GM23248 (cell line): ENCODE results near the gene XKRX. TPM values are rescaled to one million over a fixed set of nuclear protein-coding genes. Genes with fewer than 3 reads are reported as not detected.

Source experiments
- DNase-seq: peaks from one replicate; pipeline ENCODE4 v3.0.0-alpha.2; 2015
- H2AFZ ChIP-seq: fragments of 200-600 bp; sonication (generic); 2 replicates; pipeline ENCODE4 v1.6.1; 2016; ENCODE audit warnings: antibody characterized with exemption
- H3F3A ChIP-seq: fragments of 200-600 bp; sonication (generic); 2 replicates; pipeline ENCODE4 v1.6.1; 2016; ENCODE audit warnings: mild to moderate bottlenecking, antibody characterized with exemption, mixed run types; ENCODE audit not compliant: insufficient read depth
- H3K27ac ChIP-seq: fragments of 200-600 bp; sonication (generic); 2 replicates; pipeline ENCODE4 v1.5.1; 2016; ENCODE audit warnings: mild to moderate bottlenecking
- H3K27me3 ChIP-seq: fragments of 200-600 bp; sonication (generic); replicated peaks from 2 replicates; pipeline ENCODE4 v1.6.1; 2016; ENCODE audit warnings: mild to moderate bottlenecking; ENCODE audit not compliant: insufficient read depth
- H3K36me3 ChIP-seq: fragments of 200-600 bp; sonication (generic); 2 replicates; pipeline ENCODE4 v1.6.1; 2016; ENCODE audit warnings: low read depth, mild to moderate bottlenecking
- H3K4me1 ChIP-seq: fragments of 200-600 bp; sonication (generic); 2 replicates; pipeline ENCODE4 v1.6.1; 2016; ENCODE audit warnings: mild to moderate bottlenecking; ENCODE audit not compliant: insufficient read depth
- H3K4me2 ChIP-seq: fragments of 200-600 bp; sonication (generic); one replicate; pipeline ENCODE4 v1.6.1; 2016; ENCODE audit warnings: mild to moderate bottlenecking; ENCODE audit not compliant: unreplicated experiment
- H3K4me3 ChIP-seq: fragments of 200-600 bp; sonication (generic); 2 replicates; pipeline ENCODE4 v1.5.1; 2016; ENCODE audit warnings: mild to moderate bottlenecking
- H3K79me2 ChIP-seq: fragments of 200-600 bp; sonication (generic); 2 replicates; pipeline ENCODE4 v1.6.1; 2016; ENCODE audit warnings: mild to moderate bottlenecking; ENCODE audit not compliant: insufficient read depth
- H3K9ac ChIP-seq: fragments of 200-600 bp; sonication (generic); 2 replicates; pipeline ENCODE4 v1.6.1; 2016; ENCODE audit warnings: mild to moderate bottlenecking
- H3K9me2 ChIP-seq: fragments of 200-600 bp; sonication (generic); 2 replicates; pipeline ENCODE4 v1.6.1; 2016; ENCODE audit warnings: mixed run types, mild to moderate bottlenecking, moderate library complexity; ENCODE audit not compliant: insufficient read depth
- H3K9me3 ChIP-seq: fragments of 200-600 bp; sonication (generic); one replicate; pipeline ENCODE4 v1.6.1; 2017; ENCODE audit warnings: low read depth
- H4K20me1 ChIP-seq: fragments of 200-600 bp; sonication (generic); 2 replicates; pipeline ENCODE4 v1.6.0; 2016; ENCODE audit not compliant: insufficient read depth
- EZH2 ChIP-seq: fragments of 200-600 bp; sonication (generic); IDR thresholded peaks from 2 replicates; pipeline ENCODE4 v1.6.1; 2018; ENCODE audit warnings: antibody characterized with exemption, mild to moderate bottlenecking; ENCODE audit not compliant: insufficient read depth, poor library complexity, severe bottlenecking
- EZH2phosphoT487 ChIP-seq: fragments of 200-600 bp; sonication (generic); IDR thresholded peaks from 2 replicates; pipeline ENCODE4 v1.6.1; 2018; ENCODE audit warnings: antibody characterized with exemption, moderate library complexity, mild to moderate bottlenecking, low read depth; ENCODE audit not compliant: insufficient read depth
- WGBS, 2 experiments: methylation state at CpG; one replicate each; pipeline ENCODE4 v1.1.6; 2015 to 2017; ENCODE audit warnings: low lambda C conversion rate in 2 of 2, low coverage in 1 of 2; ENCODE audit errors: missing lambda C conversion rate in 2 of 2; 5-methylcytosine and 5-hydroxymethylcytosine counted together
- in situ Hi-C: fragments of 300-500 bp; cut with MboI; formaldehyde crosslinking; loops from 2 replicates; pipeline ENCODE4 v1.15.0; 2020
- polyA plus RNA-seq: library from polyadenylated mRNA; unstranded; fragments of >200 nt; fragmentation: Nextera tagmentation; extraction: Ambion mirVana; gene quantifications from 2 replicates; pipeline ENCODE4 v1.2.1, GENCODE V29; 2016
- total RNA-seq: library from RNA; depleted of rRNA; stranded (reverse); fragments of >200 nt; shearing (Covaris generic); gene quantifications from 2 replicates; pipeline ENCODE4 v1.2.3, GENCODE V29; 2014

XKRX gene
- total and polyA plus RNA-seq, 2 experiments from 2014 or later = not detected

- in situ Hi-C loops = no loop called here
- H3K36me3 ChIP-seq = no peaks in the 10 kb centered on the region
- no peaks in the 10 kb centered on the region for H3K9me3 ChIP-seq
- 100% methylated on average over 1 of the region's 1 CpG for WGBS, 2 experiments
- no peak overlapping the region for H3K4me2 ChIP-seq
- no peak for DNase-seq
- no peak overlapping the region for H2AFZ ChIP-seq
- no peaks in the 10 kb centered on the region for H3K79me2 ChIP-seq
- no peaks in the 10 kb centered on the region for H4K20me1 ChIP-seq
- H3K9ac ChIP-seq = no peak overlapping the region
- H3K27ac ChIP-seq = no peak overlapping the region
- no peaks in the 10 kb centered on the region for H3K27me3 ChIP-seq
- H3K4me1 ChIP-seq = no peaks in the 10 kb centered on the region
- TF ChIP-seq EZH2phosphoT487 (no peak), EZH2 (no peak)
- no peak overlapping the region for H3K4me3 ChIP-seq
- H3F3A ChIP-seq = no peaks in the 10 kb centered on the region
- H3K9me2 ChIP-seq = no peaks in the 10 kb centered on the region
These were observed 41.2 kb upstream of the XKRX start for GRCh38 chrX:100969936-100970335.

GRCh38 chrX:100969408-100969807, 40.7 kb upstream of the XKRX start, which contains the start of gene ARL13A:
TSS of gene ARL13A (plus strand) at chrX:100969708. CDS start at chrX:100973690, 3,982 bp downstream.
- no peak within 1 kb of the TSS for H3K4me3 ChIP-seq
- no peaks in the 10 kb centered on the region for H3K9me3 ChIP-seq
- H3K4me2 ChIP-seq = no peak within 1 kb of the TSS
- no peak within 1 kb of the TSS for H2AFZ ChIP-seq
- WGBS, 2 experiments = 80 to 82% methylated on average over 2 of the region's 2 CpGs
- in situ Hi-C loops = no loop called here
- no peaks in the 10 kb centered on the region for H4K20me1 ChIP-seq
- H3K4me1 ChIP-seq = no peaks in the 10 kb centered on the region
- H3K27ac ChIP-seq = no peak within 1 kb of the TSS
- H3F3A ChIP-seq = no peaks in the 10 kb centered on the region
- H3K9me2 ChIP-seq = no peaks in the 10 kb centered on the region
- no peaks in the 10 kb centered on the region for H3K27me3 ChIP-seq
- H3K36me3 ChIP-seq = no peaks in the 10 kb centered on the region
- no peaks in the 10 kb centered on the region for H3K79me2 ChIP-seq
- no peak within 1 kb of the TSS for H3K9ac ChIP-seq
- no peak for DNase-seq
- no peak for TF ChIP-seq EZH2phosphoT487
- no peak for TF ChIP-seq EZH2

GRCh38 chrX:100964362-100964761, 35.6 kb upstream of the XKRX start:
- in situ Hi-C loops = no loop called here
- Histone ChIP-seq H3K4me3 (no peak overlapping the region), H3F3A (no peaks in the 10 kb centered on the region), H3K27ac (no peak overlapping the region), H3K9me2 (no peaks in the 10 kb centered on the region), H3K9ac (no peak overlapping the region), H4K20me1 (no peaks in the 10 kb centered on the region), H3K4me2 (no peak overlapping the region), H3K9me3 (no peaks in the 10 kb centered on the region), H3K36me3 (no peaks in the 10 kb centered on the region), H3K79me2 (no peaks in the 10 kb centered on the region), H3K4me1 (no peaks in the 10 kb centered on the region), H2AFZ (no peak overlapping the region), H3K27me3 (no peaks in the 10 kb centered on the region)
- no peak for DNase-seq
- TF ChIP-seq EZH2phosphoT487 = no peak
- no peak for TF ChIP-seq EZH2

GRCh38 chrX:100962811-100963210, 34.1 kb upstream of the XKRX start:
- Histone ChIP-seq H3K9me3 (no peaks in the 10 kb centered on the region), H3K9me2 (no peaks in the 10 kb centered on the region), H2AFZ (no peak overlapping the region), H4K20me1 (no peaks in the 10 kb centered on the region), H3K9ac (no peak overlapping the region), H3K27ac (no peak overlapping the region), H3K4me2 (no peak overlapping the region), H3K4me3 (no peak overlapping the region), H3K4me1 (no peaks in the 10 kb centered on the region), H3K36me3 (no peaks in the 10 kb centered on the region), H3K79me2 (no peaks in the 10 kb centered on the region), H3F3A (no peaks in the 10 kb centered on the region), H3K27me3 (no peaks in the 10 kb centered on the region)
- no peak for DNase-seq
- no peak for TF ChIP-seq EZH2phosphoT487
- no peak for TF ChIP-seq EZH2
- in situ Hi-C loops = no loop called here
- 60 to 67% methylated on average over 3 of the region's 3 CpGs for WGBS, 2 experiments

- no peaks in the 10 kb centered on the region for H3K36me3 ChIP-seq
- DNase-seq = no peak
- no peaks in the 10 kb centered on the region for H3K79me2 ChIP-seq
- no peak overlapping the region for H3K4me3 ChIP-seq
- no peaks in the 10 kb centered on the region for H3K27me3 ChIP-seq
- no peak overlapping the region for H2AFZ ChIP-seq
- H3K9me3 ChIP-seq = no peaks in the 10 kb centered on the region
- in situ Hi-C loops = no loop called here
- H3K4me1 ChIP-seq = no peaks in the 10 kb centered on the region
- H3K4me2 ChIP-seq = no peak overlapping the region
- H4K20me1 ChIP-seq = no peaks in the 10 kb centered on the region
- H3F3A ChIP-seq = no peaks in the 10 kb centered on the region
- no peak for TF ChIP-seq EZH2phosphoT487
- no peaks in the 10 kb centered on the region for H3K9me2 ChIP-seq
- 86 to 88% methylated on average over 1 of the region's 1 CpG for WGBS, 2 experiments
- H3K9ac ChIP-seq = no peak overlapping the region
- H3K27ac ChIP-seq = no peak overlapping the region
These were observed 19.8 kb upstream of the XKRX start for GRCh38 chrX:100948557-100948956.
